ENCODE results near the gene RXRA.

The RXRA gene

GRCh38 chr9:134367061-134367460, 40.8 kb downstream of the RXRA start:
- no peak for DNase-seq (ENCODE audit: low read depth in 2 of 2)

GRCh38 chr9:134367791-134368490, 41.7 kb downstream of the RXRA start:
- no peak for DNase-seq (ENCODE audit: low read depth in 2 of 2)

GRCh38 chr9:134368571-134368970, 42.3 kb downstream of the RXRA start:
- no peak for DNase-seq (ENCODE audit: low read depth in 2 of 2)

GRCh38 chr9:134369416-134370212, 43.4 kb downstream of the RXRA start:
- DNase-seq (ENCODE audit: low read depth in 2 of 2) = no peak

DNA sequence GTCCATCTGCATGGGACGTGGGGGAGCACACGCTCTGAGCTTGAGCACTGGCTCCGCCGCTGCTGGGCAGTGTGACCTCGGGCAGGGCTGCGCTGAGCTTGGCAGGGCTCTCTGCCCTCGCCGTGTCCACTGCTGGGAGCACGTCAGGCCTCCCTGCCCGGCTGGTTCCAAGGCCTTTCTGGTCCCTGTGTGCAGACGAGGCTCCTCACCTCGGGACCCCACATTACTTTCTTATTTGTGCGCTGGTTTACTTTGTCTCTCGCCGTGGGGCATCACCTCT, 43.9 kb downstream of the RXRA start:
- no peak for DNase-seq (ENCODE audit: low read depth in 2 of 2)

DNA sequence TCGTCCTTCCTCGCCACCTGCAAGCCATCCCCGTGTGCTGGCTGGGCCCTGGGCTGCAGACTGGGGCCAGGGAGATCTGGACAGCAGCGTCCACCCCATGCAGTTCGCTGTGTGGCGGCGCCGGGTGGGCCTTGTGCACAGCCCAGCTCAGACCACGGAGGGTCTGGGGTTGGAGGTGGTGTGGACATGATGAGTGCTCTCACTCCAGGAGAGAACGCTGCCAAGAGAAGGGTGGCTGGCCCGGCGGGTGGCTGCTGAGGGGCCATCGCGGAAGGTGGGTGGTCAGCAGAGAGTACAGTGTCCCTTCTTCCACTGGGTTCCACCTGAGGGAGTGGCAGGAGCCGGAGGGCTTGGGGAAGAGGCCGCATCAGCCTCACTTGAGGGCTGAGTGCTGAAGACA, 44.4 kb downstream of the RXRA start:
- no peak for DNase-seq (ENCODE audit: low read depth in 2 of 2)

GRCh38 chr9:134371731-134372130, 45.5 kb downstream of the RXRA start:
- no peak for DNase-seq (ENCODE audit: low read depth in 2 of 2)

DNA sequence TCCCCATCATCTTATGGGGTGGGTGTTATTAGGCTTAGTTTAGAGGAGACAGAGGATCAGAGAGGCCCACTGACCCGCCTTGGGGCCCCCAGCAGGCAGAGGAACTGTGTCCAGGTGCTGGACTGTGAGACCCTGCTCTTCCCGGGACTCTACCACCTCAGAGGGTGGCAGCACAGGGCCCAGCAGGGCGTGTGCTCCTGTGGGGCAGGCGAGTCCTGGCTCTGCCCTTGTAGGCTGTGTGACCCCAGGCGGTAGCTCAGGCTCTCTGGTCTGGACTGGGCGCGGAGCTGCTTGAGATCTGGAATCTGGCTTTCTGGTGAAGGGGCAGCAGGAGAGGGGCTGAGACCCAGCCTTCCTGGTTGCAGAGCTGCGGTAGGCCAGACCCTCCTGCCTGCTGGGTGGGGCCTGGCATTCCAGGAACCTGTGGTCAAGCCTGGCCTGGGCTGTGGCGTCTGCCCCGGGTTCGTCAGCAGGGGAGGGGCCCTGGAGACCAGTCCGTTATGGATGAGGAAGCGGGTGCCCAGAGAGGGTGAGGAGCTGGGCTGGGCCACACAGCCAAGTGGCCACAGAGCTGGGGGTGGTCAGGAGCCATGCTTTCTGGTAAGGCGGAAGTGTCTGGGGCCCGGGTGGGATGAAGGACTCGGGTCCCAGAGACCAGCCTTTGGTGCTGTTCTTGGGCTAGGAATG, 46.5 kb downstream of the RXRA start:
- no peak for DNase-seq (ENCODE audit: low read depth in 2 of 2)

DNA sequence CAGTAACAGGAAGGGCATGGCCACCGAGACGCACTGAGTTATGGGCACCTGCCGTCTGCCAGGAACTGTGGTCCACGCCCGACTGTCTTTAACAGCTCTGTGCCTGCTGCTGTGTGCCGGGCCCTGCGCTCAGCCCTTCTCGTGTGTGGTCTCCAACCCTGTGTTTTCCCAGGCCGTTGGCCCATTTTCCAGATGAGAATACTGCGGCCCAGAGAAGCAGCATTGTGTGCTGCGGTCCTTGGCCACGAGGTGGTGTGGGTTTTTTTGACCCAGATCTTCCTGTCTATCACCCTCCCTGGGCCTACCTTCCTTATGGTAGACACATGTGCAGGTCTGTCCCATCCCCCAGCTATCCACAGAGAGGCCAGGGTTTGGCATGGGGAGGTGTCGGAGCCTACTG, 47.0 kb downstream of the RXRA start:
- no peak for DNase-seq (ENCODE audit: low read depth in 2 of 2)

DNA sequence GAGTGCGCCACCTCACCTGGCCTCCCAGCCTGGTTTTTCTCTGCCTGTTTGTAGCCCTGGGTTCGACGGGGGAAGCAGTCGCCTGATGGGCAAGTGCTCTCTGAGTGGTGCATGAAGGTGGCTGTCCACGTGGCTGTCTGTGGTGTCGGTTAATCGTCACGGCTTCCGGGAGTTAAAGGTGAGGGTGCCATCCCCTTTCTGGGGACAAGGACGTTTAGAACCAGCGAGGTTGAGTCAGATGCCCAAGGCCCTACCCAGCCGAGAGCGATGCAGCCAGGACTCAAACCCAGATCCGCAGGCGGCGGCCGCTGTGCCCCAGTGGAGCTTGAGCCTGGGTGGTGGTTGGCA, 47.7 kb downstream of the RXRA start:
- no peak for DNase-seq (ENCODE audit: low read depth in 2 of 2)

DNA sequence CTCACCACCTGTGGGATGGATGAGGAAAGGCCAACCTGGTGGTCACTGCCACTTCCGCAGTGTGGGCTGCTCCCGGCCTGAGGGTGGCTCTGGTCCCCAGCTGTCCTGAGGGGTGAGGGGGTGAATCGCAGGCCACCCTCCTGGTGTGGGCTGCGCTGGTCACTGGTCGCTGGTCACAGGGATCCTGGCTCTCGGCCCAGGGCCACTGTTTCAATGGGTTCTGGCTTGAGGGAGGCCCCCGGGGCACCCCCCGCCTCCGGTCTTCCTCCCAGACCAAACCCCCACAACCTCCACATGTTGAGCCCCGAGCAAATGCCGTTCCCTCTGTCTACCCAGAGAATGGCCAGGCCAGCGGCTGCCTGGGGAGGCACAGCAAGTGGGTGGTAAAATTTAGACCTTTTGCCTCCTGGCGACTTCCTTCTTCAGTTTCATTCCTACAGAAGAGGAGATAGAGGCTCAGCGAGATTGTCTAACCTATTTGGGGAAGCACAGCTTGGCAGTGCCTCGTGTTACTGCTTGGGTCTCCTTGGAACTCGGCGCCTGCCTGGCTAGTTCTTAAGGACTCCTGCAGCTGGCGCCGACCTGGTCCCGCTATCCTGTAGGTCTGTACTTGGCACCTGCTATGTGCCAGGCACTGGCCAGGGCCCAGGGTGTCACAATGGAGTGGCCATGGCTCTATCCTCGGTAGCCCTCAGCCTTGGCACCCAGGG, 48.2 kb downstream of the RXRA start:
- DNase-seq (ENCODE audit: low read depth in 2 of 2) = no peak

DNA sequence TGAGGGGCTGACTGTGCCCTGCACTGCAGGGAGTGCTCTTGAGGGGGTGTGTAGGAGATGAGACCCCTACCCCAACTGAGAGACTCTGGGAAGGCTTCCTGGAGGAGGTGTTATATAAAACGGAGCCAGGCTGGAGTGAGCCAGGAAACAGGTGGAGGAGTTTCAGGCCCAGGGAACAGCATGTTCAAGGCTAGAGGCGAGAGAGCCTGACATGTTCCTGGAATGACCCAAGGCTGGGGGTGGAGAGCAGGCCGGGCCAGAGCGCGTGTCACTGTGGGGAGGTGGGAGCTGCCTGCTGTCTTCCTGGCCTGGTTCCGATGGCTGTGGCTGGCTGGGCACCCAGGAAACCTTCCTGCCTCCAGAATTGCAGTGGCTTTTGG, 48.7 kb downstream of the RXRA start:
- DNase-seq (ENCODE audit: low read depth in 2 of 2) = no peak

- no peak for DNase-seq (ENCODE audit: low read depth in 2 of 2)
Observed at GRCh38 chr9:134375430-134376385, 49.5 kb downstream of the RXRA start.

DNA sequence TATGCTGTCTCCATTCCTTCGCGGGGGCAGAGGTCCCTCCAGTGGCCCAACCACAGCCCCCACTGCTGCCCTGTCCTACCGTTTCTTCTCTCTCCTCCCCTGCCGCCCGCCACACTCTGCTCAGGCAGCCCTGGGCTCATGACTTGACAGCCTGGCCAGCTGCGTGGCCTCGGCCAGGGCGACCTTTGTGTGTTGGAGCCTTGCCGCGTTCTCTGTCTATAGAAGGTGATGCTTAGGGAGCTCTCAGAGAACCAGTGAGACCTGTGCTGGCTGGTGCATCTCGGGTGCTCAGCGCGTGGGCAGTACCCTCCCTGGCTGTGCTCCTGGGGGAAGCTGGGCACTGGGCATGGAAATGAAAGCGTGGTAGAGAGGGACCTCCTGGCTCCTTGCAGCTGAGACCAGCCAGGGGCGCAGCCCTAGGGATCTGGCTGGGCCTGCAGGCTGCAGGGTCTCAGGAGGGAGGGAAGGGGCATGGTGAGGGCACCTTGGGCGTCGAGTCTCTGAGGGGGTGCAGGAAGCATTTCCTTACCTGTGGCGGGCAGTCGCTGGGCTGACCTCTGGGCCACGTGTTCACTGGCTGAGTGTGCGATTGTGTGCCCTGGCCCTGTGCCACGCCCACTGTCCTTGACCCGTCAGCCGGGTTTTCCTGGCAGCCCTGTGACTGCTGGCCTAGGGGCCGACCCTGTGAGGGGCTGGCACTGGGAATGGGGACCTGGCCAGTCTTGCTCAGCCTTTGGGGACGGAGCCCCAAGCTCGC, 50.3 kb downstream of the RXRA start:
- DNase-seq (ENCODE audit: low read depth in 2 of 2) = no peak

DNA sequence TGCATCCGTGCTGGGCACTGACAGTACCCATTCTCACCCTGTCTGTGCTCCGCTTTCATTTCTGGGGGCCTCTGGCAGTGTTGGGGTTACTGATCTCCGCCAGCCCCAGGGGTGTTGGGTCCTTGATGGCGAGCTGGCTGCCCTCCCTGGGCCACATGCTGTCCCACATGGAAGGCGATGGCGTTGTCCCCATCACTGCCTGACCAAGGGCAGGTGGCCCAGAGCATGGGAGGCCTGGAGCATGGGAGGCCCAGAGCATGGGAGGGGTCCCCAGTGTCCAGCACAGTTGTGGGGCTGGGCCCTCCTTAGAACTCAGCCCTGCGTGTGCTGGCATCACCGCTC, 50.9 kb downstream of the RXRA start:
- DNase-seq (ENCODE audit: low read depth in 2 of 2) = no peak

DNA sequence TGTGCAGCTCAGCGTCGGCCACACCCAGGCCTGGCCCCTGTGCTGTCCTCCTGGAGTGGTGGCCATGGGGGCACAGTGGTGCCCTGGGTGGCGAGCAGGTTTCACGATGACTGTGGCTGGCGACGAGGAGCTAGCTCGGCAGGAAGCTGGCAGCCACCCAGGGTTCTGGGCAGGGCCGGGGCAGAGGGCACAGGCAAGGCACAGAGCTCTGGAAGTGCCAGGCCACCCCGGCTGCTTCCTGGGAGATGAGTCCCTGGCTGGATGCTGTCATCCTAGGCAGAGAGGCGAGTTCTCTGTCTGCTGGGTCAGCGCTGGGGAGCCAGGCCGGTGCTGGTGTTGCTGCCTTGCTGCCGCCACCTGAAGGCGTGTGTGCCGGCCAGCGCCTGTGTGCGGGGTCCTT, 51.7 kb downstream of the RXRA start:
- DNase-seq (ENCODE audit: low read depth in 2 of 2) = no peak

GRCh38 chr9:134378901-134379338, 52.7 kb downstream of the RXRA start:
- DNase-seq (ENCODE audit: low read depth in 2 of 2) = no peak

- no peak for DNase-seq (ENCODE audit: low read depth in 2 of 2)
Observed at GRCh38 chr9:134379831-134380365, 53.6 kb downstream of the RXRA start.

GRCh38 chr9:134380542-134381271, 54.5 kb downstream of the RXRA start:
- no peak for DNase-seq (ENCODE audit: low read depth in 2 of 2)

DNA sequence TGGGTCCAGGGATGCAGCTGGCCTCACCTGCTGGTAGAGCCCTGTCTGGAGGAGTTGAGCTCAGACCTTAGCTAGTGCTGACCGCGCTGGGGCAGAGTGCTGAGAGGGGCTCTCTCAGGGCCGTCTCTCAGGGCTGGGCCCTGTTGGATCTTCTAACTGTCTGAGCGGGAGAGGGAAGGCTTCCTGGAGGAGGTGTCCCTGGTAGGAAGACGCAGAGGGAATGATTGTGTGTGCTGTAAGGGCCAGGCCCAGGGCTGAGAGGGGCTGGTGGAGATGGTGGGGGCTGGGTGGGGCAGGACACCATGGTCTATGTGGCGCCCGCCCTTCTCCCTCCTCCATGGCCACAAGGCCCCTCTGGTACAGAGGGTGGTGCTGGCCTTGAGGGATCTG, 55.0 kb downstream of the RXRA start:
- DNase-seq (ENCODE audit: low read depth in 2 of 2) = no peak
